Measurements from ENCODE around the gene LDLRAP1. TPM values are rescaled to one million over a fixed set of nuclear protein-coding genes. Genes with fewer than 3 reads are reported as not detected.

The LDLRAP1 gene
- total and polyA plus RNA-seq, 2 experiments from 2014 or later: 9.6 to 22.7 TPM

DNA sequence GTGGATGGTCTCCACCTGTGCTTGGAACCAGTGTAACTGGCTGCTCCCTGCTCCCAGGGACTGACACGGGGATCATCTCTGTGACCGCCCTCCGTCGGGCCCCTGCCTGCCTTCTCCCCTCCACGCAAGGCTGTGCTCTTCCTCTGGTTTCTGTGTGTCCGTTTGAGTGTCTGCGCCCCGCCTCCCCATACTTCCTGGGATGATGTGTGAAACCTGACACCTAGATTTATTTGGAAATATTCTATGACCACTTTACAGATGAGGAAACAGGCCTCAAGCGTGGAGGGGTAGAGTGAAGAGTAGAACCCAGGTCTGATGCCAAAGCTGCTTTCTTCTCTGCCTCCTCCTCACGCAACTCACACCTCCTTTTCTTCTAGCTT lies 24.3 kb downstream of the LDLRAP1 start:
- H3K36me3 ChIP-seq (ENCODE audit: insufficient read depth): no peaks in the 10 kb centered on the region
- DNase-seq (ENCODE audit: low spot score) (no peak), ATAC-seq (no peak)
- peaks cover 28% of the 10 kb centered on the region for H3K4me1 ChIP-seq (ENCODE audit: insufficient read depth)
- no peaks in the 10 kb centered on the region for H4K20me1 ChIP-seq (replicated peaks; ENCODE audit: insufficient read depth)
- H3K4me3 ChIP-seq: no peak overlapping the region
- H3K27me3 Mint-ChIP-seq (ENCODE audit: insufficient read depth, low read depth, poor library complexity): peaks cover 18% of the 10 kb centered on the region
- H3K27ac ChIP-seq (ENCODE audit: low read depth): peak overlapping the region; percentile 84
- H3K4me1 Mint-ChIP-seq: peaks cover 47% of the 10 kb centered on the region
- no peak overlapping the region for H2AFZ ChIP-seq
- no peaks in the 10 kb centered on the region for H3K9me3 Mint-ChIP-seq
- no peaks in the 10 kb centered on the region for H3K79me2 ChIP-seq (replicated peaks; ENCODE audit: insufficient read depth)
- peak overlapping the region; percentile 3; the same call in 1 of the 3 replicates for H3K4me3 Mint-ChIP-seq
- no peaks in the 10 kb centered on the region for H3F3A ChIP-seq (replicated peaks; ENCODE audit: low read depth)
- H3K36me3 Mint-ChIP-seq (ENCODE audit: low read depth): no peaks in the 10 kb centered on the region
- TF ChIP-seq, protein P1, sequence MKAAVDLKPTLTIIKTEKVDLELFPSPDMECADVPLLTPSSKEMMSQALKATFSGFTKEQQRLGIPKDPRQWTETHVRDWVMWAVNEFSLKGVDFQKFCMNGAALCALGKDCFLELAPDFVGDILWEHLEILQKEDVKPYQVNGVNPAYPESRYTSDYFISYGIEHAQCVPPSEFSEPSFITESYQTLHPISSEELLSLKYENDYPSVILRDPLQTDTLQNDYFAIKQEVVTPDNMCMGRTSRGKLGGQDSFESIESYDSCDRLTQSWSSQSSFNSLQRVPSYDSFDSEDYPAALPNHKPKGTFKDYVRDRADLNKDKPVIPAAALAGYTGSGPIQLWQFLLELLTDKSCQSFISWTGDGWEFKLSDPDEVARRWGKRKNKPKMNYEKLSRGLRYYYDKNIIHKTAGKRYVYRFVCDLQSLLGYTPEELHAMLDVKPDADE (IDR thresholded peaks at IDR 0.05): no peak
- TF ChIP-seq, protein P2, sequence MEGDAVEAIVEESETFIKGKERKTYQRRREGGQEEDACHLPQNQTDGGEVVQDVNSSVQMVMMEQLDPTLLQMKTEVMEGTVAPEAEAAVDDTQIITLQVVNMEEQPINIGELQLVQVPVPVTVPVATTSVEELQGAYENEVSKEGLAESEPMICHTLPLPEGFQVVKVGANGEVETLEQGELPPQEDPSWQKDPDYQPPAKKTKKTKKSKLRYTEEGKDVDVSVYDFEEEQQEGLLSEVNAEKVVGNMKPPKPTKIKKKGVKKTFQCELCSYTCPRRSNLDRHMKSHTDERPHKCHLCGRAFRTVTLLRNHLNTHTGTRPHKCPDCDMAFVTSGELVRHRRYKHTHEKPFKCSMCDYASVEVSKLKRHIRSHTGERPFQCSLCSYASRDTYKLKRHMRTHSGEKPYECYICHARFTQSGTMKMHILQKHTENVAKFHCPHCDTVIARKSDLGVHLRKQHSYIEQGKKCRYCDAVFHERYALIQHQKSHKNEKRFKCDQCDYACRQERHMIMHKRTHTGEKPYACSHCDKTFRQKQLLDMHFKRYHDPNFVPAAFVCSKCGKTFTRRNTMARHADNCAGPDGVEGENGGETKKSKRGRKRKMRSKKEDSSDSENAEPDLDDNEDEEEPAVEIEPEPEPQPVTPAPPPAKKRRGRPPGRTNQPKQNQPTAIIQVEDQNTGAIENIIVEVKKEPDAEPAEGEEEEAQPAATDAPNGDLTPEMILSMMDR (conservative IDR thresholded peaks at IDR 0.05; ENCODE audit: low read depth in 2 of 2): no peak
- TF ChIP-seq JUNB (IDR thresholded peaks at IDR 0.05; ENCODE audit: unreplicated experiment): no peak
- no peak for TF ChIP-seq STAT1 (IDR thresholded peaks at IDR 0.05; ENCODE audit: unreplicated experiment)
- TF ChIP-seq ZNF114 (CRISPR knock-in tag; IDR thresholded peaks at IDR 0.05): no peak
- no peak for TF ChIP-seq POLR2AphosphoS5 (IDR thresholded peaks at IDR 0.05; ENCODE audit: low read depth)
- no peak for TF ChIP-seq ZNF331 (CRISPR knock-in tag; IDR thresholded peaks at IDR 0.05; ENCODE audit: low read depth)
- no peak for TF ChIP-seq CREB1 (CRISPR knock-in tag; IDR thresholded peaks at IDR 0.05; ENCODE audit: low read depth)
- TF ChIP-seq, protein P3, sequence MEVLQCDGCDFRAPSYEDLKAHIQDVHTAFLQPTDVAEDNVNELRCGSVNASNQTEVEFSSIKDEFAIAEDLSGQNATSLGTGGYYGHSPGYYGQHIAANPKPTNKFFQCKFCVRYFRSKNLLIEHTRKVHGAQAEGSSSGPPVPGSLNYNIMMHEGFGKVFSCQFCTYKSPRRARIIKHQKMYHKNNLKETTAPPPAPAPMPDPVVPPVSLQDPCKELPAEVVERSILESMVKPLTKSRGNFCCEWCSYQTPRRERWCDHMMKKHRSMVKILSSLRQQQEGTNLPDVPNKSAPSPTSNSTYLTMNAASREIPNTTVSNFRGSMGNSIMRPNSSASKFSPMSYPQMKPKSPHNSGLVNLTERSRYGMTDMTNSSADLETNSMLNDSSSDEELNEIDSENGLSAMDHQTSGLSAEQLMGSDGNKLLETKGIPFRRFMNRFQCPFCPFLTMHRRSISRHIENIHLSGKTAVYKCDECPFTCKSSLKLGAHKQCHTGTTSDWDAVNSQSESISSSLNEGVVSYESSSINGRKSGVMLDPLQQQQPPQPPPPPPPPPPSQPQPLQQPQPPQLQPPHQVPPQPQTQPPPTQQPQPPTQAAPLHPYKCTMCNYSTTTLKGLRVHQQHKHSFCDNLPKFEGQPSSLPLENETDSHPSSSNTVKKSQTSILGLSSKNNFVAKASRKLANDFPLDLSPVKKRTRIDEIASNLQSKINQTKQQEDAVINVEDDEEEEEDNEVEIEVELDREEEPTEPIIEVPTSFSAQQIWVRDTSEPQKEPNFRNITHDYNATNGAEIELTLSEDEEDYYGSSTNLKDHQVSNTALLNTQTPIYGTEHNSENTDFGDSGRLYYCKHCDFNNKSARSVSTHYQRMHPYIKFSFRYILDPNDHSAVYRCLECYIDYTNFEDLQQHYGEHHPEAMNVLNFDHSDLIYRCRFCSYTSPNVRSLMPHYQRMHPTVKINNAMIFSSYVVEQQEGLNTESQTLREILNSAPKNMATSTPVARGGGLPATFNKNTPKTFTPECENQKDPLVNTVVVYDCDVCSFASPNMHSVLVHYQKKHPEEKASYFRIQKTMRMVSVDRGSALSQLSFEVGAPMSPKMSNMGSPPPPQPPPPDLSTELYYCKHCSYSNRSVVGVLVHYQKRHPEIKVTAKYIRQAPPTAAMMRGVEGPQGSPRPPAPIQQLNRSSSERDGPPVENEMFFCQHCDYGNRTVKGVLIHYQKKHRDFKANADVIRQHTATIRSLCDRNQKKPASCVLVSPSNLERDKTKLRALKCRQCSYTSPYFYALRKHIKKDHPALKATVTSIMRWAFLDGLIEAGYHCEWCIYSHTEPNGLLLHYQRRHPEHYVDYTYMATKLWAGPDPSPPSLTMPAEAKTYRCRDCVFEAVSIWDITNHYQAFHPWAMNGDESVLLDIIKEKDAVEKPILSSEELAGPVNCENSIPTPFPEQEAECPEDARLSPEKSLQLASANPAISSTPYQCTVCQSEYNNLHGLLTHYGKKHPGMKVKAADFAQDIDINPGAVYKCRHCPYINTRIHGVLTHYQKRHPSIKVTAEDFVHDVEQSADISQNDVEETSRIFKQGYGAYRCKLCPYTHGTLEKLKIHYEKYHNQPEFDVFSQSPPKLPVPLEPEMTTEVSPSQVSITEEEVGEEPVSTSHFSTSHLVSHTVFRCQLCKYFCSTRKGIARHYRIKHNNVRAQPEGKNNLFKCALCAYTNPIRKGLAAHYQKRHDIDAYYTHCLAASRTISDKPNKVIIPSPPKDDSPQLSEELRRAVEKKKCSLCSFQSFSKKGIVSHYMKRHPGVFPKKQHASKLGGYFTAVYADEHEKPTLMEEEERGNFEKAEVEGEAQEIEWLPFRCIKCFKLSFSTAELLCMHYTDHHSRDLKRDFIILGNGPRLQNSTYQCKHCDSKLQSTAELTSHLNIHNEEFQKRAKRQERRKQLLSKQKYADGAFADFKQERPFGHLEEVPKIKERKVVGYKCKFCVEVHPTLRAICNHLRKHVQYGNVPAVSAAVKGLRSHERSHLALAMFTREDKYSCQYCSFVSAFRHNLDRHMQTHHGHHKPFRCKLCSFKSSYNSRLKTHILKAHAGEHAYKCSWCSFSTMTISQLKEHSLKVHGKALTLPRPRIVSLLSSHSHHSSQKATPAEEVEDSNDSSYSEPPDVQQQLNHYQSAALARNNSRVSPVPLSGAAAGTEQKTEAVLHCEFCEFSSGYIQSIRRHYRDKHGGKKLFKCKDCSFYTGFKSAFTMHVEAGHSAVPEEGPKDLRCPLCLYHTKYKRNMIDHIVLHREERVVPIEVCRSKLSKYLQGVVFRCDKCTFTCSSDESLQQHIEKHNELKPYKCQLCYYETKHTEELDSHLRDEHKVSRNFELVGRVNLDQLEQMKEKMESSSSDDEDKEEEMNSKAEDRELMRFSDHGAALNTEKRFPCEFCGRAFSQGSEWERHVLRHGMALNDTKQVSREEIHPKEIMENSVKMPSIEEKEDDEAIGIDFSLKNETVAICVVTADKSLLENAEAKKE (CRISPR knock-in tag; IDR thresholded peaks at IDR 0.05): no peak
- no peak for TF ChIP-seq EZH2 (IDR thresholded peaks at IDR 0.05; ENCODE audit: low read depth, unreplicated experiment)
- TF ChIP-seq, protein P4, sequence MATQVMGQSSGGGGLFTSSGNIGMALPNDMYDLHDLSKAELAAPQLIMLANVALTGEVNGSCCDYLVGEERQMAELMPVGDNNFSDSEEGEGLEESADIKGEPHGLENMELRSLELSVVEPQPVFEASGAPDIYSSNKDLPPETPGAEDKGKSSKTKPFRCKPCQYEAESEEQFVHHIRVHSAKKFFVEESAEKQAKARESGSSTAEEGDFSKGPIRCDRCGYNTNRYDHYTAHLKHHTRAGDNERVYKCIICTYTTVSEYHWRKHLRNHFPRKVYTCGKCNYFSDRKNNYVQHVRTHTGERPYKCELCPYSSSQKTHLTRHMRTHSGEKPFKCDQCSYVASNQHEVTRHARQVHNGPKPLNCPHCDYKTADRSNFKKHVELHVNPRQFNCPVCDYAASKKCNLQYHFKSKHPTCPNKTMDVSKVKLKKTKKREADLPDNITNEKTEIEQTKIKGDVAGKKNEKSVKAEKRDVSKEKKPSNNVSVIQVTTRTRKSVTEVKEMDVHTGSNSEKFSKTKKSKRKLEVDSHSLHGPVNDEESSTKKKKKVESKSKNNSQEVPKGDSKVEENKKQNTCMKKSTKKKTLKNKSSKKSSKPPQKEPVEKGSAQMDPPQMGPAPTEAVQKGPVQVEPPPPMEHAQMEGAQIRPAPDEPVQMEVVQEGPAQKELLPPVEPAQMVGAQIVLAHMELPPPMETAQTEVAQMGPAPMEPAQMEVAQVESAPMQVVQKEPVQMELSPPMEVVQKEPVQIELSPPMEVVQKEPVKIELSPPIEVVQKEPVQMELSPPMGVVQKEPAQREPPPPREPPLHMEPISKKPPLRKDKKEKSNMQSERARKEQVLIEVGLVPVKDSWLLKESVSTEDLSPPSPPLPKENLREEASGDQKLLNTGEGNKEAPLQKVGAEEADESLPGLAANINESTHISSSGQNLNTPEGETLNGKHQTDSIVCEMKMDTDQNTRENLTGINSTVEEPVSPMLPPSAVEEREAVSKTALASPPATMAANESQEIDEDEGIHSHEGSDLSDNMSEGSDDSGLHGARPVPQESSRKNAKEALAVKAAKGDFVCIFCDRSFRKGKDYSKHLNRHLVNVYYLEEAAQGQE (IDR thresholded peaks at IDR 0.05; ENCODE audit: unreplicated experiment): no peak
- TF ChIP-seq EZH2phosphoT487 (IDR thresholded peaks at IDR 0.05; ENCODE audit: unreplicated experiment): no peak
- TF ChIP-seq NANOG (IDR thresholded peaks at IDR 0.05; ENCODE audit: borderline replicate concordance): no peak
- no peaks in the 10 kb centered on the region for H3K27me3 ChIP-seq (ENCODE audit: insufficient read depth)
- H3K27ac Mint-ChIP-seq: peak overlapping the region; percentile 80
- 0 out of 2 replicates have a peak overlapping the region, but pooled peaks have one; percentile 39 for H3K4me2 ChIP-seq
- H3K9me2 ChIP-seq (ENCODE audit: insufficient read depth): no peaks in the 10 kb centered on the region

Data from GM23338 (cell line).